HFF-Myc (cell line): ENCODE measurements around the gene ARHGEF28.

ENCODE experiments used
- DNase-seq: peaks from one replicate; pipeline ENCODE4 v3.0.0-alpha.2; 2011; ENCODE audit warnings: low read depth; ENCODE audit errors: extremely low read depth
- H3K4me3 ChIP-seq: replicated peaks from 2 replicates; pipeline ENCODE4 v1.5.1; 2011; ENCODE audit warnings: low read depth, mild to moderate bottlenecking, control low read depth, low read length
- TF ChIP-seq, protein P1 (sequence below): IDR thresholded peaks from 2 replicates; pipeline ENCODE4 v1.5.1; 2012; ENCODE audit warnings: mild to moderate bottlenecking, low read depth, low read length, control low read depth; ENCODE audit errors: missing control alignments

Gene ARHGEF28

DNA sequence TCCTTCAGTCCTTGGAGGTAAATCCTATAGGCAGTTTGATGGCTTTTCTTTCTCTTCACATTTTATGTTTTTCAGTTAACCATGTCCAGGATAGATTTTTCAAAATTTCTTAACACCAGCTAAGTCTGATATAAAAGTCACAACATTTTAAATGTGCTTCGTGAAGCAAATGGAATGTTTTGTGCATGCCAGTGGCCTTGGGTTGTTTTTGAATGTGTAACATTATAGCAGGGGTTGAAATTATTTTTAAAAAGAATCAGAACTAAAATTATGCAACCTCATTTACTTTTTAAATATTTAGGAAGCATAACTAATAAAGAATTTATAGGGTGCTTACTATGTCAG, 201.1 kb downstream of the ARHGEF28 start:
- TF ChIP-seq, protein P1, sequence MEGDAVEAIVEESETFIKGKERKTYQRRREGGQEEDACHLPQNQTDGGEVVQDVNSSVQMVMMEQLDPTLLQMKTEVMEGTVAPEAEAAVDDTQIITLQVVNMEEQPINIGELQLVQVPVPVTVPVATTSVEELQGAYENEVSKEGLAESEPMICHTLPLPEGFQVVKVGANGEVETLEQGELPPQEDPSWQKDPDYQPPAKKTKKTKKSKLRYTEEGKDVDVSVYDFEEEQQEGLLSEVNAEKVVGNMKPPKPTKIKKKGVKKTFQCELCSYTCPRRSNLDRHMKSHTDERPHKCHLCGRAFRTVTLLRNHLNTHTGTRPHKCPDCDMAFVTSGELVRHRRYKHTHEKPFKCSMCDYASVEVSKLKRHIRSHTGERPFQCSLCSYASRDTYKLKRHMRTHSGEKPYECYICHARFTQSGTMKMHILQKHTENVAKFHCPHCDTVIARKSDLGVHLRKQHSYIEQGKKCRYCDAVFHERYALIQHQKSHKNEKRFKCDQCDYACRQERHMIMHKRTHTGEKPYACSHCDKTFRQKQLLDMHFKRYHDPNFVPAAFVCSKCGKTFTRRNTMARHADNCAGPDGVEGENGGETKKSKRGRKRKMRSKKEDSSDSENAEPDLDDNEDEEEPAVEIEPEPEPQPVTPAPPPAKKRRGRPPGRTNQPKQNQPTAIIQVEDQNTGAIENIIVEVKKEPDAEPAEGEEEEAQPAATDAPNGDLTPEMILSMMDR, result no peak
- DNase-seq, result no peak
- no peak overlapping the region for H3K4me3 ChIP-seq

DNA sequence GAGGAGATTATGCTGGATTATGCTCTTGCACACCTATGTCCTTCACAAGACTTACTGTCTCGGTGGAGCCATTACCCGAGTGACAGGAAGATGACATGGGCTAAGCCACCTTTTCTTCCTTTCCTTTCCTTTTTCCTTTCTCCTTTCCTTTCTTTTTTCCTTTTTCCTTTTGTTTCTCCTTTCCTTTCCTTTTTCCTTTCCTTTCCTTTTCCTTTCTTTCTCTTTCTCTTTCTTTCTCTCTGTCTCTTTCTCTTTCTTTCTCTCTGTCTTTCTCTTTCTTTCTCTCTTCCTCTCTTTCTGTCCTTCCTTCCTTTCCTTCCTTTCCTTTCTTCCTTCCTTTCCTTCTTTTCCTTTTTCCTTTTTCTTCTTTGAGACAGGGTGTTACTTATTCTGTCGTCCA, 202.5 kb downstream of the ARHGEF28 start:
- no peak overlapping the region for H3K4me3 ChIP-seq
- TF ChIP-seq, protein P1, result no peak
- DNase-seq, result no peak

DNA sequence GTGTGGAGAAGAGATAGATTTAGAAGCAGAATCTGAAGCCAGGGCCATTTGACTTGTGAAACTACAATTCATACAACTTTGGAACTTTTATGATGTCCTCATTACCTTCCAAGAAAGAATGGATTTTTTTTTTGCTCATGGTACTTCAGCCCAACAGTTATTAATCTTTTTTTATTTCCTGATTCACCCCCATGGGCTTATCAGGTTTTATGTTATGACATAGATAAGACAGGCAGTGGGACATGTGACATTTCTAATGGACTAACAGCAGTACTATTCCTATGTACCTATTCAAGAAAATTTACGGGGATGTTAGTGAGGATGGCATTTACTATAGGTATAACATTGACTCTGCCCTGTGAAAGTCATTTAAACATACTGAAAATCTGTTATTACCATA, 204.7 kb downstream of the ARHGEF28 start:
- H3K4me3 ChIP-seq, result no peak overlapping the region
- no peak for DNase-seq
- TF ChIP-seq, protein P1, result no peak

GRCh38 chr5:73831066-73831465, 205.1 kb downstream of the ARHGEF28 start:
- no peak for DNase-seq
- no peak overlapping the region for H3K4me3 ChIP-seq
- TF ChIP-seq, protein P1, result no peak

GRCh38 chr5:73834693-73835092, 208.7 kb downstream of the ARHGEF28 start:
- TF ChIP-seq, protein P1, result no peak
- H3K4me3 ChIP-seq, result no peak overlapping the region
- no peak for DNase-seq

- DNase-seq, result no peak
- H3K4me3 ChIP-seq, result no peak overlapping the region
- TF ChIP-seq, protein P1, result no peak
These were observed 209.7 kb downstream of the ARHGEF28 start for GRCh38 chr5:73835726-73836125.

- TF ChIP-seq, protein P1, result no peak
- no peak overlapping the region for H3K4me3 ChIP-seq
- no peak for DNase-seq
These were observed 210.6 kb downstream of the ARHGEF28 start for GRCh38 chr5:73836607-73837006.
